ENCODE data around the gene TH.

TH gene

DNA sequence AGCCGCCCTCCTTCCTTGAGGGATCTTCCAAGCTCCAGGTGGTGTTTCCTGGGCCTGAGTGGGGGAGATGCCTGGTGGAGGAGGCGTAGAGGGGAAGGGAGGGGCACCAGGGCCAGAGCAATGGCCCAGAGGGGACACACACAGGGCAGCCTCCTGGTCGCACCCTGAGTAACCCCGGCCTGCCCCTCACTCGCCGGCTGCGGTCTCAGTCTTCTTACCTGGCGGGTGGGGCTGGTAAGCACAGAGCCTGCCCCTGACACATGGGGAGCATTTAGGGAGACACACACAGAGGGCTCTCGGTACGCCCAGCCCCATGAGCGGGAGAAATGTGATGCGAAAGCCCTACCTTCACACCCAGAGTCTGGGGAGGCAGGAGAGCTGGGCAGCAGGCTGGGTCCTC lies 56.3 kb downstream of the TH start:
- no peak for DNase-seq (ENCODE audit: low read depth in 1 of 2, low spot score in 1 of 2)

DNA sequence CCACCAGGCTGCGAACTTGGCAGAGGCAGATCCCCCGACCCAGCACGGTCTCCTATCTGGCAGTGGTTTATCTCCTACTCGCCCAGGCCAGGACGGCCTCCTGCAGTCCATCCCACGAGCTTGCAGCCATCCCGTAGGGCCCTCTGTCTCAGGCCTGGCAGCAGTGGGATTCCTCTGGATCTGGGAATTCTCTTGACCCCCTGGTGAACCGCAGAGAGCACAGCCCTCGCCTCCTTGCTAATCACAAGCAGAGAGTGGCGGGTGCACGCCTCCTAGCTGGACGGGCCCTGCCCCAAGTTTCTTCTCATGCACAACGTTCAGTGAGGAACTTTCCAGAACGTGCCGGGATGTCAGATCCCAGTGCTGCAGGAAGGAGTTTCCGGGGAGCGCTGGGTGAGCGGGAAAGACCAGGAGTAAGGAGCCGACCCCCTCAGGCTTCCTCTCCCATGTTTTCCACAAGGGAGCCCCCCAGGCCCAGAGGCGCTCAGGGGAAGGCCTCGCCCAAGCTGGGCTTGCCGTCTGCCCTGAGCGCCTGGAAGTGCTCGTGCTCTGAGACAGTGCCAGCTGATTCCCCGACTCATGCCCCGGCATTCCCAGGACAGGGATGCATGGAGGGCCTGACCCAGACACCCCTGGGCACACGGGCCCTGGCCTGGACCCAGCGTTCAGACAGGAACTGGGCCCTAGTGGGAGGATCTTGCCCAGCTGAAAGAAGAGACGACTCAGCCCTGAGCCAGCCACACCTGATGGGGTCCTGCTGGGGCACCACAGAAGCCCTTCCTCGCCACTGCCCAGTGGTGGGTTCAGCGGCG lies 57.0 kb downstream of the TH start:
- no peak for DNase-seq (ENCODE audit: low read depth in 1 of 2, low spot score in 1 of 2)
